ENCODE measurements around the gene FCRL5. TPM values are rescaled to one million over a fixed set of nuclear protein-coding genes. Genes with fewer than 3 reads are reported as not detected.
"Not testable (repeated sequence)": the region's sequence is repeated elsewhere in the genome, so short reads cannot be mapped to it uniquely, and the experiment has no call there.

FCRL5 gene
- total RNA-seq, 4 donors from 2014 or later, result 0.13 to 1.2 (median 0.28) TPM

- ATAC-seq (ENCODE audit: low FRiP score) (no peak), DNase-seq (ENCODE audit: low spot score) (no peak)
- no peak for TF ChIP-seq CTCF (IDR thresholded peaks at IDR 0.05)
Observed at GRCh38 chr1:157487504-157487903, 64.8 kb downstream of the FCRL5 start.

GRCh38 chr1:157487096-157487495 lies 65.2 kb downstream of the FCRL5 start:
- no peak for TF ChIP-seq CTCF (IDR thresholded peaks at IDR 0.05)
- ATAC-seq (ENCODE audit: low FRiP score) (no peak), DNase-seq (ENCODE audit: low spot score) (no peak)

GRCh38 chr1:157486400-157486799 lies 65.9 kb downstream of the FCRL5 start:
- not testable (repeated sequence) for DNase-seq (ENCODE audit: low spot score); ATAC-seq (ENCODE audit: low FRiP score)

- ATAC-seq (ENCODE audit: low FRiP score), result no peak
- TF ChIP-seq CTCF (IDR thresholded peaks at IDR 0.05), result no peak
- DNase-seq (ENCODE audit: low spot score), result no peak
Observed at GRCh38 chr1:157485793-157486192, 66.5 kb downstream of the FCRL5 start.

GRCh38 chr1:157484573-157484972 lies 67.7 kb downstream of the FCRL5 start:
- no peak for TF ChIP-seq CTCF (IDR thresholded peaks at IDR 0.05)
- DNase-seq (ENCODE audit: low spot score) (no peak), ATAC-seq (ENCODE audit: low FRiP score) (no peak)

- no peak for ATAC-seq (ENCODE audit: low FRiP score)
- DNase-seq (ENCODE audit: low spot score), result no peak
- TF ChIP-seq CTCF (IDR thresholded peaks at IDR 0.05), result no peak
Observed at GRCh38 chr1:157483635-157484034, 68.7 kb downstream of the FCRL5 start.

GRCh38 chr1:157482717-157483116 lies 69.6 kb downstream of the FCRL5 start:
- DNase-seq (ENCODE audit: low spot score) (no peak), ATAC-seq (ENCODE audit: low FRiP score) (no peak)
- TF ChIP-seq CTCF (IDR thresholded peaks at IDR 0.05), result no peak

GRCh38 chr1:157482174-157482573 lies 70.1 kb downstream of the FCRL5 start:
- no peak for TF ChIP-seq CTCF (IDR thresholded peaks at IDR 0.05)
- DNase-seq (ENCODE audit: low spot score) (no peak), ATAC-seq (ENCODE audit: low FRiP score) (no peak)

Measured in omental fat pad (tissue), 4 donors.